ENCODE data around the gene SETBP1.

GRCh38 chr18:44632469-44633145, 48.1 kb upstream of the SETBP1 start:
- TF ChIP-seq CTCF (IDR thresholded peaks at IDR 0.05) (no peak), EP300 (IDR thresholded peaks at IDR 0.05; ENCODE audit: low read depth) (no peak), POLR2AphosphoS5 (IDR thresholded peaks at IDR 0.05) (no peak)
